CD4-positive, alpha-beta T cell (primary cell): Measurements from ENCODE around the gene WDPCP. TPM values are rescaled to one million over a fixed set of nuclear protein-coding genes. Genes with fewer than 3 reads are reported as not detected.
"Not testable (repeated sequence)": the region's sequence is repeated elsewhere in the genome, so short reads cannot be mapped to it uniquely, and the experiment has no call there.

Experiments
- ATAC-seq: fragments of 200-7000 bp; cut with Tn5 transposase; one replicate; pipeline ENCODE4 v1.10.0; 2022; ENCODE audit warnings: mild to moderate bottlenecking; ENCODE audit not compliant: poor library complexity
- CTCF ChIA-PET: fragments of 350-600 bp; sonication (Branson Sonifier 250); formaldehyde crosslinking; loops from one replicate; lab custom pipeline; 2021; ENCODE audit warnings: antibody characterized with exemption, inconsistent platforms; lab: Charles Lee
- POLR2A ChIA-PET: fragments of 350-600 bp; sonication (Branson Sonifier 250); formaldehyde crosslinking; loops from one replicate; lab custom pipeline; 2021; ENCODE audit warnings: antibody characterized with exemption, inconsistent platforms; lab: Charles Lee
- DNase-seq, 14 experiments: peaks; one replicate each; pipeline ENCODE4 v3.0.0-alpha.2; 2013 to 2020; ENCODE audit warnings: mixed read lengths in 2 of 14
- H3K27ac ChIP-seq, 2 donors: one replicate each; pipeline versions ENCODE4 v1.5.1 to v1.7.0; 2013; ENCODE audit warnings: low read length in 2 of 2, low read depth in 1 of 2, mild to moderate bottlenecking in 1 of 2
- H3K27me3 ChIP-seq, 2 experiments: 1 replicate in 1 of 2; 2 replicates in 1 of 2; pipeline versions ENCODE4 v1.6.1 to v1.7.0; 2013; ENCODE audit warnings: low read length in 2 of 2, control low read depth in 1 of 2, mild to moderate bottlenecking in 1 of 2, moderate library complexity in 1 of 2; ENCODE audit not compliant: insufficient read depth in 2 of 2, control insufficient read depth in 1 of 2
- H3K36me3 ChIP-seq: one replicate; pipeline ENCODE4 v1.6.1; 2013; ENCODE audit warnings: low read length, control low read depth; ENCODE audit not compliant: insufficient read depth
- H3K4me1 ChIP-seq: one replicate; pipeline ENCODE4 v1.6.1; 2013; ENCODE audit warnings: low read length, control low read depth; ENCODE audit not compliant: insufficient read depth
- H3K4me3 ChIP-seq: one replicate; pipeline ENCODE4 v1.5.1; 2013; ENCODE audit warnings: mild to moderate bottlenecking, low read length, moderate library complexity
- H3K9me3 ChIP-seq, 2 experiments: 1 replicate in 1 of 2; 2 replicates in 1 of 2; pipeline versions ENCODE4 v1.6.1 to v1.7.0; 2013; ENCODE audit warnings: low read length in 2 of 2, mild to moderate bottlenecking in 2 of 2, control low read depth in 1 of 2, moderate library complexity in 1 of 2; ENCODE audit not compliant: control insufficient read depth in 1 of 2, insufficient read depth in 1 of 2
- H3K27ac Mint-ChIP-seq: one replicate; pipeline ENCODE4 v1.8.0; 2020; ENCODE audit warnings: mixed read lengths
- H3K27me3 Mint-ChIP-seq: one replicate; pipeline ENCODE4 v1.8.0; 2021; ENCODE audit warnings: mixed read lengths
- H3K36me3 Mint-ChIP-seq: one replicate; pipeline ENCODE4 v1.8.0; 2021; ENCODE audit warnings: low read depth, mixed read lengths
- H3K4me1 Mint-ChIP-seq: one replicate; pipeline ENCODE4 v1.8.0; 2021; ENCODE audit warnings: low read depth, mixed read lengths
- H3K4me3 Mint-ChIP-seq: one replicate; pipeline ENCODE4 v1.8.0; 2020; ENCODE audit warnings: mild to moderate bottlenecking, mixed read lengths
- H3K9me3 Mint-ChIP-seq: one replicate; pipeline ENCODE4 v1.8.0; 2020; ENCODE audit warnings: mixed read lengths
- CTCF ChIP-seq: fragments of 200-600 bp; IDR thresholded peaks from one replicate; pipeline ENCODE4 v1.8.0; 2022; ENCODE audit warnings: antibody characterized with exemption, mild to moderate bottlenecking
- intact Hi-C, 2 experiments: fragments of 100-400 bp; cut with DNase I in 1 of 2; cut with micrococcal nuclease in 1 of 2; formaldehyde crosslinking; loops; one replicate each; pipeline versions ENCODE4 v1.15.1 to v1.9.0; 2023 to 2025; cut with DNase I, micrococcal nuclease
- total RNA-seq, 174 experiments: library from RNA in 2 of 174; stranded (reverse) in 2 of 174; gene quantifications; one replicate each; pipeline ENCODE4 v1.2.3 and lab custom pipeline; 2021 to 2026

Gene WDPCP
- total RNA-seq, 2 experiments from 2014 or later, result 8.7 to 9.9 TPM

GRCh38 chr2:63631501-63631900 lies 43.2 kb upstream of the WDPCP start:
- intact Hi-C loops, result no loop called here
- H3K27me3 ChIP-seq, result no peaks in the 10 kb centered on the region
- CTCF ChIA-PET, result no interaction called here
- no peaks in the 10 kb centered on the region for H3K4me1 ChIP-seq
- peaks cover 3 to 24% of the 10 kb centered on the region in 2 experiments for H3K9me3 ChIP-seq
- Mint-ChIP-seq H3K36me3 (peaks cover 10% of the 10 kb centered on the region), H3K4me3 (no peak overlapping the region), H3K9me3 (peaks cover 23% of the 10 kb centered on the region), H3K27me3 (peaks cover 2% of the 10 kb centered on the region), H3K27ac (no peak overlapping the region), H3K4me1 (no peaks in the 10 kb centered on the region)
- H3K4me3 ChIP-seq, result no peak overlapping the region
- ATAC-seq (no peak), DNase-seq (no peak)
- no peak for TF ChIP-seq CTCF
- no peak overlapping the region for H3K27ac ChIP-seq
- no peaks in the 10 kb centered on the region for H3K36me3 ChIP-seq
- POLR2A ChIA-PET, result no interaction called here

- intact Hi-C loops, result no loop called here
- peaks cover 10% of the 10 kb centered on the region for H3K36me3 Mint-ChIP-seq
- POLR2A ChIA-PET, result no interaction called here
Measured at GRCh38 chr2:63628403-63628942, 40.2 kb upstream of the WDPCP start.

GRCh38 chr2:63627866-63628265 lies 39.6 kb upstream of the WDPCP start:
- ChIA-PET CTCF (interaction anchor here (0.5 kb wide), 1 partner anchor 1473 kb away, joined by 3 read pairs; no protein-coding TSS in a partner anchor), POLR2A (no interaction called here)
- no peaks in the 10 kb centered on the region for H3K4me1 ChIP-seq
- no peaks in the 10 kb centered on the region for H3K36me3 ChIP-seq
- peaks cover 8% of the 10 kb centered on the region for H3K27me3 Mint-ChIP-seq
- H3K4me3 Mint-ChIP-seq, result no peak overlapping the region
- TF ChIP-seq CTCF, result no peak
- H3K27ac Mint-ChIP-seq, result no peak overlapping the region
- no peak overlapping the region for H3K4me3 ChIP-seq
- intact Hi-C loops, result no loop called here
- no peaks in the 10 kb centered on the region for H3K27me3 ChIP-seq
- no peaks in the 10 kb centered on the region for H3K4me1 Mint-ChIP-seq
- H3K9me3 Mint-ChIP-seq, result peaks cover 13% of the 10 kb centered on the region
- H3K9me3 ChIP-seq, result peaks cover 0 to 17% of the 10 kb centered on the region in 2 experiments
- no peak for ATAC-seq
- H3K27ac ChIP-seq, result no peak overlapping the region
- DNase-seq, result no peak
- H3K36me3 Mint-ChIP-seq, result peaks cover 7% of the 10 kb centered on the region

More at GRCh38 chr2:63628403-63628942, 40.2 kb upstream of the WDPCP start:
- Mint-ChIP-seq H3K27ac (no peak overlapping the region), H3K4me1 (no peaks in the 10 kb centered on the region), H3K27me3 (peaks cover 8% of the 10 kb centered on the region), H3K9me3 (peaks cover 13% of the 10 kb centered on the region), H3K4me3 (no peak overlapping the region)
- Histone ChIP-seq H3K9me3 (peaks cover under 1 to 19% of the 10 kb centered on the region in 2 experiments), H3K4me1 (no peaks in the 10 kb centered on the region), H3K27me3 (no peaks in the 10 kb centered on the region), H3K4me3 (no peak overlapping the region), H3K27ac (no peak overlapping the region), H3K36me3 (no peaks in the 10 kb centered on the region)
- ATAC-seq (no peak), DNase-seq (no peak)
- TF ChIP-seq CTCF, result no peak
- CTCF ChIA-PET, result interaction anchor here (0.5 kb wide), 1 partner anchor 1474 kb away, joined by 3 read pairs; no protein-coding TSS in a partner anchor

- intact Hi-C loops, H3K36me3 ChIP-seq, H3K27ac Mint-ChIP-seq, H3K27ac ChIP-seq, H3K4me1 ChIP-seq, ATAC-seq, POLR2A ChIA-PET, H3K27me3 ChIP-seq, DNase-seq, H3K4me1 Mint-ChIP-seq, H3K9me3 Mint-ChIP-seq, H3K4me3 Mint-ChIP-seq, H3K4me3 ChIP-seq, H3K36me3 Mint-ChIP-seq: not testable (repeated sequence)
- peaks cover 13% of the 10 kb centered on the region for H3K27me3 Mint-ChIP-seq
- H3K9me3 ChIP-seq, result peaks cover 0 to 12% of the 10 kb centered on the region in 2 experiments
- CTCF ChIA-PET, result interaction anchor here (0.7 kb wide), 1 partner anchor 9 kb away, joined by 3 read pairs; no protein-coding TSS in a partner anchor
Measured at GRCh38 chr2:63623763-63624162, 35.5 kb upstream of the WDPCP start.
